SH-SY5Y (cell line): ENCODE results near the gene ZNF804B.

ENCODE experiments used
- GATA2 ChIP-seq: IDR thresholded peaks from 2 replicates; pipeline ENCODE4 v1.6.1; 2011; ENCODE audit warnings: mild to moderate bottlenecking, low read depth, low read length
- GATA3 ChIP-seq: IDR thresholded peaks from 2 replicates; pipeline ENCODE4 v1.6.1; 2011; ENCODE audit warnings: low read depth, mild to moderate bottlenecking, low read length, moderate library complexity

DNA sequence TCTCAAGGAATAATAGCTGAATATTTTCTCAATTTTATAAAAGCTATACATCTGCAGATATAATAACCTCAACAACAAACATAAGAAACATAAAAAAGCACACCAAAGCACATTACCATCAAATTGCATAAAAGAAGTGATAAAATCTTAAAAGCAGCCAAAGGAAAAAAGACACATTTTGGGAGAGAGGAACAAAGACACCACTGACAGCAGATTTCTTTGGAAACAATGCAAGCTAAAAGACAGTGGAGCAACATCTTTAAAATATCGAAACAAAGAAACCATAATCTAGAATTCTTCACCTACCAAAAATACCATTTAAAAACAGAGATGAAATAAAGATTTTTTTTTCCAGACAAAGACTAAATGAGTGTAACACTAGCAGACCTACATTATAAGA, 91.7 kb downstream of the ZNF804B start:
- TF ChIP-seq GATA3 (no peak), GATA2 (no peak)
